ENCODE results near the gene KCNJ4. TPM values are rescaled to one million over a fixed set of nuclear protein-coding genes. Genes with fewer than 3 reads are reported as not detected.

Gene KCNJ4
- total RNA-seq, 4 donors from 2014 or later: not detected

- TF ChIP-seq CTCF (IDR thresholded peaks at IDR 0.05; ENCODE audit: low read depth): no peak
Measured at GRCh38 chr22:38433871-38434270, 21.1 kb downstream of the KCNJ4 start.

GRCh38 chr22:38432264-38432663, 22.7 kb downstream of the KCNJ4 start:
- no peak for TF ChIP-seq CTCF (IDR thresholded peaks at IDR 0.05; ENCODE audit: low read depth)

GRCh38 chr22:38431266-38432010, 23.6 kb downstream of the KCNJ4 start:
- no peak for TF ChIP-seq CTCF (IDR thresholded peaks at IDR 0.05; ENCODE audit: low read depth)

- TF ChIP-seq CTCF (IDR thresholded peaks at IDR 0.05; ENCODE audit: low read depth): no peak
Measured at GRCh38 chr22:38429499-38430068, 25.4 kb downstream of the KCNJ4 start.

GRCh38 chr22:38428714-38429113, 26.3 kb downstream of the KCNJ4 start:
- TF ChIP-seq CTCF (IDR thresholded peaks at IDR 0.05; ENCODE audit: low read depth): no peak

- TF ChIP-seq CTCF (IDR thresholded peaks at IDR 0.05; ENCODE audit: low read depth): no peak
Measured at GRCh38 chr22:38427940-38428339, 27.1 kb downstream of the KCNJ4 start.

- no peak for TF ChIP-seq CTCF (IDR thresholded peaks at IDR 0.05; ENCODE audit: low read depth)
Measured at GRCh38 chr22:38427465-38427864, 27.5 kb downstream of the KCNJ4 start.
